Stimulated activated CD4-positive, alpha-beta T cell treated with anti-CD3 and anti-CD28 coated beads, Interleukin-15, amount 100 ng/mL, for 48 hours (primary cell): Measurements from ENCODE around the gene ZNF407.
"Not testable (repeated sequence)": the region's sequence is repeated elsewhere in the genome, so short reads cannot be mapped to it uniquely, and the experiment has no call there.

Experiments used
- DNase-seq, 2 donors: peaks; one replicate each; pipeline ENCODE4 v3.0.0-alpha.2; 2020; ENCODE audit warnings: low read depth in 2 of 2

ZNF407 gene

GRCh38 chr18:75070625-75071483, 473.2 kb downstream of the ZNF407 start:
- DNase-seq, result peak; percentile 56 to 66

- no peak for DNase-seq
Measured at GRCh38 chr18:75071484-75071785, 473.8 kb downstream of the ZNF407 start.

- no peak for DNase-seq
Measured at GRCh38 chr18:75071866-75072671, 474.4 kb downstream of the ZNF407 start.

- DNase-seq, result no peak
Measured at GRCh38 chr18:75072672-75073371, 475.2 kb downstream of the ZNF407 start.

- no peak for DNase-seq
Measured at GRCh38 chr18:75073654-75074053, 476.0 kb downstream of the ZNF407 start.

- no peak for DNase-seq
Measured at GRCh38 chr18:75074196-75075015, 476.7 kb downstream of the ZNF407 start.

GRCh38 chr18:75075016-75075305, 477.3 kb downstream of the ZNF407 start:
- no peak for DNase-seq

GRCh38 chr18:75075429-75075841, 477.8 kb downstream of the ZNF407 start:
- DNase-seq, result no peak

- no peak for DNase-seq
Measured at GRCh38 chr18:75076286-75076685, 478.6 kb downstream of the ZNF407 start.

- DNase-seq, result no peak
Measured at GRCh38 chr18:75081486-75081885, 483.8 kb downstream of the ZNF407 start.

GRCh38 chr18:75083131-75083530, 485.5 kb downstream of the ZNF407 start:
- no peak for DNase-seq

GRCh38 chr18:75083761-75084160, 486.1 kb downstream of the ZNF407 start:
- no peak for DNase-seq

GRCh38 chr18:75085676-75086075, 488.0 kb downstream of the ZNF407 start:
- not testable (repeated sequence) for DNase-seq

GRCh38 chr18:75086494-75087034, 488.9 kb downstream of the ZNF407 start:
- DNase-seq, result no peak

- no peak for DNase-seq
Measured at GRCh38 chr18:75087119-75088020, 489.7 kb downstream of the ZNF407 start.

GRCh38 chr18:75088021-75088506, 490.4 kb downstream of the ZNF407 start:
- DNase-seq, result no peak

- DNase-seq, result no peak
Measured at GRCh38 chr18:75088622-75089211, 491.0 kb downstream of the ZNF407 start.

- no peak for DNase-seq
Measured at GRCh38 chr18:75089748-75090327, 492.2 kb downstream of the ZNF407 start.

- DNase-seq, result no peak
Measured at GRCh38 chr18:75090336-75090735, 492.7 kb downstream of the ZNF407 start.
